HepG2 (cell line): ENCODE data around the gene HTR6. TPM values are rescaled to one million over a fixed set of nuclear protein-coding genes. Genes with fewer than 3 reads are reported as not detected.

Experiments
- ATAC-seq: fragments of 200-7000 bp; cut with Tn5 transposase; 3 replicates; pipeline ENCODE4 v1.9.1; 2020; ENCODE audit warnings: mild to moderate bottlenecking, moderate library complexity
- BruUV-seq: library from RNA; stranded (reverse); fragments of 400-500 nt; replicated peaks from 2 replicates; lab custom pipeline; 2021; lab: Mats Ljungman, UMichigan
- CTCF ChIA-PET: fragments of 300-600 bp; formaldehyde crosslinking; extraction: SDS; loops from one replicate; lab custom pipeline; 2021; ENCODE audit warnings: low total read pairs, inconsistent platforms, low intra/inter-chr PET ratio; lab: Yijun Ruan, JAX
- POLR2A ChIA-PET: fragments of 350-600 bp; sonication (Branson Sonifier 250); formaldehyde crosslinking; loops from one replicate; lab custom pipeline; 2020; ENCODE audit warnings: antibody characterized with exemption, inconsistent platforms; lab: Yijun Ruan, JAX
- DNase-seq: peaks from one replicate; pipeline ENCODE4 v3.0.0-alpha.2; 2015; ENCODE audit warnings: low spot score
- FAIRE-seq: peaks from 3 replicates; lab custom pipeline; 2011; peaks lifted over from hg19 to GRCh38; lab: Jason Lieb, UNC
- H2AFZ ChIP-seq: one replicate; pipeline ENCODE4 v1.6.1; 2011; ENCODE audit warnings: low read length, inconsistent platforms
- H3K27ac ChIP-seq: fragments of 300-600 bp; 3 replicates; pipeline ENCODE4 v1.8.0; 2011; ENCODE audit warnings: mixed run types, mild to moderate bottlenecking, mixed read lengths, low read length, inconsistent platforms; ENCODE audit not compliant: insufficient read depth; ENCODE audit errors: extremely low read length
- H3K27me3 ChIP-seq, 2 experiments: fragments of 200-600 bp in 1 of 2; 2 replicates in 1 of 2; 3 replicates in 1 of 2; pipeline versions ENCODE4 v1.6.0 to v1.8.0; 2011; ENCODE audit warnings: low read length in 2 of 2, mild to moderate bottlenecking in 2 of 2, moderate library complexity in 2 of 2, inconsistent platforms in 1 of 2; ENCODE audit not compliant: insufficient read depth in 2 of 2, control insufficient read depth in 1 of 2
- H3K36me3 ChIP-seq, 2 experiments: fragments of 200-600 bp in 1 of 2; replicated peaks in 1 of 2; 2 replicates in 1 of 2; 3 replicates in 1 of 2; pipeline versions ENCODE4 v1.5.1 to v1.8.0; 2011; ENCODE audit warnings: low read length in 2 of 2, inconsistent platforms in 1 of 2; ENCODE audit not compliant: insufficient read depth in 2 of 2, control insufficient read depth in 1 of 2
- H3K4me1 ChIP-seq: 2 replicates; pipeline ENCODE4 v1.5.1; 2012; ENCODE audit warnings: low read length, inconsistent platforms; ENCODE audit not compliant: insufficient read depth
- H3K4me2 ChIP-seq: 2 replicates; pipeline ENCODE4 v1.6.0; 2011; ENCODE audit warnings: low read depth, low read length, inconsistent platforms
- H3K4me3 ChIP-seq, 3 experiments: fragments of 200-600 bp in 1 of 3; sonication (generic), shearing (Covaris generic) in 1 of 3; replicated peaks in 1 of 3; 2 replicates each; pipeline ENCODE4 v1.5.1; 2011 to 2016; ENCODE audit warnings: low read length in 3 of 3, inconsistent platforms in 2 of 3, low read depth in 2 of 3, mild to moderate bottlenecking in 2 of 3, control low read depth in 1 of 3, mixed read lengths in 1 of 3; ENCODE audit not compliant: insufficient read depth in 1 of 3
- H3K79me2 ChIP-seq: one replicate; pipeline ENCODE4 v1.6.1; 2011; ENCODE audit warnings: low read length, inconsistent platforms; ENCODE audit not compliant: insufficient read depth
- H3K9ac ChIP-seq: 2 replicates; pipeline ENCODE4 v1.6.0; 2011; ENCODE audit warnings: mild to moderate bottlenecking, low read depth, low read length, inconsistent platforms; ENCODE audit not compliant: insufficient read depth
- H3K9me3 ChIP-seq: 2 replicates; pipeline ENCODE4 v1.5.1; 2012; ENCODE audit warnings: mild to moderate bottlenecking, low read length
- H4K20me1 ChIP-seq: 2 replicates; pipeline ENCODE4 v1.6.0; 2011; ENCODE audit warnings: inconsistent platforms, mild to moderate bottlenecking, low read length, moderate library complexity; ENCODE audit not compliant: insufficient read depth
- DPF2 ChIP-seq: sonication (generic); formaldehyde crosslinking; IDR thresholded peaks from 2 replicates; pipeline ENCODE4 v1.4.0; 2020; ENCODE audit warnings: mild to moderate bottlenecking, low read depth, missing genetic modification reagents, borderline replicate concordance
- KDM3A ChIP-seq: IDR thresholded peaks from 2 replicates; pipeline ENCODE4 v1.6.1; 2018; ENCODE audit warnings: low read depth, missing compliant biosample characterization
- MTA1 ChIP-seq: sonication (generic); formaldehyde crosslinking; IDR thresholded peaks from 2 replicates; pipeline ENCODE4 v1.4.0; 2020; ENCODE audit warnings: missing genetic modification reagents, mild to moderate bottlenecking, borderline replicate concordance
- NR2F1 ChIP-seq, 2 experiments: fragments of 450-650 bp in 1 of 2; formaldehyde crosslinking in 1 of 2; IDR thresholded peaks; 2 replicates each; pipeline versions ENCODE4 v1.5.0 to v1.6.1; 2016 to 2020; ENCODE audit warnings: mild to moderate bottlenecking in 1 of 2, missing compliant biosample characterization in 1 of 2, missing genetic modification reagents in 1 of 2, moderate library complexity in 1 of 2
- NR2F6 ChIP-seq, 2 experiments: IDR thresholded peaks; 2 replicates each; pipeline ENCODE4 v1.6.1; 2016; ENCODE audit warnings: antibody characterized with exemption in 1 of 2, mild to moderate bottlenecking in 1 of 2
- PCBP2 ChIP-seq: fragments of 200-400 bp; formaldehyde crosslinking; optimal IDR thresholded peaks from 2 replicates; pipeline ENCODE3; 2018; ENCODE audit warnings: low read length, low read depth; ENCODE audit not compliant: poor library complexity, severe bottlenecking
- RARA ChIP-seq: IDR thresholded peaks from 2 replicates; pipeline ENCODE4 v1.6.1; 2016; ENCODE audit warnings: missing genetic modification reagents, missing compliant biosample characterization
- SRSF1 ChIP-seq: fragments of 200-400 bp; formaldehyde crosslinking; optimal IDR thresholded peaks from 2 replicates; pipeline ENCODE3; 2017; ENCODE audit warnings: mild to moderate bottlenecking, low read depth, low read length, moderate library complexity
- ZMYM4 ChIP-seq: sonication (generic); formaldehyde crosslinking; IDR thresholded peaks from 2 replicates; pipeline ENCODE4 v1.8.1; 2023; ENCODE audit warnings: mild to moderate bottlenecking, missing genetic modification reagents
- ZNF121 ChIP-seq: sonication (generic); formaldehyde crosslinking; IDR thresholded peaks from 2 replicates; pipeline ENCODE4 v1.5.0; 2020; ENCODE audit warnings: mild to moderate bottlenecking, missing genetic modification reagents
- ZNF563 ChIP-seq: sonication (generic); formaldehyde crosslinking; IDR thresholded peaks from 2 replicates; pipeline ENCODE4 v1.8.0; 2022; ENCODE audit warnings: mild to moderate bottlenecking, moderate library complexity, missing genetic modification reagents
- WGBS: methylation state at CpG from one replicate; pipeline ENCODE4 v1.1.6; 2017; ENCODE audit warnings: low lambda C conversion rate; 5-methylcytosine and 5-hydroxymethylcytosine counted together
- in situ Hi-C: cut with HindIII; loops from 2 replicates; pipeline ENCODE4 v1.10.0; 2017; ENCODE audit warnings: low pct_unique_long_range_greater_than_20kb; ENCODE audit not compliant: extremely low pct_ligation_motif_present
- intact Hi-C: fragments of 100-400 bp; cut with micrococcal nuclease; formaldehyde crosslinking; loops from one replicate; pipeline ENCODE4 v1.10.0; 2022; ENCODE audit not compliant: unreplicated experiment
- polyA plus RNA-seq, 8 experiments: library from polyadenylated mRNA; depleted of rRNA in 3 of 8; stranded (reverse) in 7 of 8; unstranded in 1 of 8; fragments of >200 nt; fragmentation: Illumina TruSeq in 4 of 8; extraction: Trizol in 4 of 8; gene quantifications; 2 replicates each; pipeline versions ENCODE4 v1.2.1 to v1.2.3, GENCODE V29; 2011 to 2016; ENCODE audit warnings: low read depth in 4 of 8, missing spikeins in 1 of 8, mixed read lengths in 1 of 8; ENCODE audit not compliant: insufficient read depth in 1 of 8
- total RNA-seq, 5 experiments: library from RNA; depleted of rRNA; stranded (reverse); fragments of >200 nt; fragmentation: Illumina TruSeq; extraction: Trizol; gene quantifications; 2 replicates each; pipeline ENCODE4 v1.2.3, GENCODE V29; 2016; ENCODE audit warnings: low read depth in 1 of 5
- TF ChIP-seq, protein P1 (sequence below): sonication (generic); formaldehyde crosslinking; IDR thresholded peaks from 2 replicates; pipeline ENCODE4 v1.4.0; 2020; ENCODE audit warnings: missing genetic modification reagents; ENCODE audit errors: not compliant biosample characterization
- TF ChIP-seq, protein P2 (sequence below): sonication (generic); formaldehyde crosslinking; IDR thresholded peaks from 2 replicates; pipeline ENCODE4 v1.4.0; 2020; ENCODE audit warnings: mild to moderate bottlenecking, missing genetic modification reagents
- TF ChIP-seq, protein P3 (sequence below): sonication (generic); formaldehyde crosslinking; IDR thresholded peaks from 2 replicates; pipeline ENCODE4 v1.4.0; 2020; ENCODE audit warnings: missing genetic modification reagents
- TF ChIP-seq, protein P4 (sequence below): IDR thresholded peaks from 2 replicates; pipeline ENCODE4 v1.6.1; 2016; ENCODE audit warnings: missing biosample characterization, missing genetic modification reagents, low read depth

Gene HTR6
- total and polyA plus RNA-seq, 2 of the 13 experiments (the other 11 are each of a cell fraction or from before 2014, with no cell fraction given) = 0.04 TPM; not detected in 1

DNA sequence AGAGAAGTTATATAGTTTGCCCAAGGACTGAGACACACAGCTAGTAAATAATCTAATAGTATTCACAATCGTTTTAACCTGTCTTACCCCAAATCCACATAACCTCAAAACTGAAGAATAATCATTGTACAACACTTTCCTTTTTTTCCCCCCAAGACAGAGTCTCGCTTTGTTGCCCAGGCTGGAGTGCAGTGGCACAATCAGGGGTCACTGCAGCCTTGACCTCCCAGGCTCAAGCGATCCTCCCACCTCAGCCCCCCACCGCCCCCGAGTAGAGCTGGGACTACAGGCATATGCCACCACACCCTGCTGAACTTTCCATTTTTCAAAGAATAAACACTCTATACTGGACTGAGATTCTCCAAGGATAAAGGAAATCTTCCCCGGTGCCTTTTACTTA is 49.2 kb upstream of the HTR6 start:
- no peak for DNase-seq
- intact Hi-C loops = no loop called here
- FAIRE-seq = no peak
- H4K20me1 ChIP-seq = no peaks in the 10 kb centered on the region
- H3K4me1 ChIP-seq = peaks cover 63% of the 10 kb centered on the region
- H2AFZ ChIP-seq = no peak overlapping the region
- CTCF ChIA-PET = no interaction called here
- peak overlapping the region; percentile 38 for H3K4me2 ChIP-seq
- H3K27ac ChIP-seq = no peak overlapping the region
- H3K4me3 ChIP-seq = no peak overlapping the region
- ATAC-seq = no peak
- H3K36me3 ChIP-seq = peaks cover 0 to 1% of the 10 kb centered on the region in 2 experiments; a peak in 1 of 5 replicates
- H3K9me3 ChIP-seq = no peaks in the 10 kb centered on the region
- in situ Hi-C loops = no loop called here
- POLR2A ChIA-PET = no interaction called here
- 52% methylated on average over 6 of the region's 6 CpGs for WGBS
- H3K9ac ChIP-seq = no peak overlapping the region
- no TSS peak for BruUV-seq
- H3K79me2 ChIP-seq = peaks cover 7% of the 10 kb centered on the region
- no peaks in the 10 kb centered on the region for H3K27me3 ChIP-seq
- peak; percentile 44; the same call in 1 of the 2 replicates for TF ChIP-seq ZNF121 (CRISPR knock-in tag)
- TF ChIP-seq, protein P1, sequence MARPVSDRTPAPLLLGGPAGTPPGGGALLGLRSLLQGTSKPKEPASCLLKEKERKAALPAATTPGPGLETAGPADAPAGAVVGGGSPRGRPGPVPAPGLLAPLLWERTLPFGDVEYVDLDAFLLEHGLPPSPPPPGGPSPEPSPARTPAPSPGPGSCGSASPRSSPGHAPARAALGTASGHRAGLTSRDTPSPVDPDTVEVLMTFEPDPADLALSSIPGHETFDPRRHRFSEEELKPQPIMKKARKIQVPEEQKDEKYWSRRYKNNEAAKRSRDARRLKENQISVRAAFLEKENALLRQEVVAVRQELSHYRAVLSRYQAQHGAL (CRISPR knock-in tag) = no peak
- TF ChIP-seq NR2F1 (CRISPR knock-in tag; IDR thresholded peaks at IDR 0.05) = peak in 1 of 2 experiments; percentile 50; a peak in 1 of 4 replicates
- TF ChIP-seq ZNF563 (CRISPR knock-in tag) = no peak
- TF ChIP-seq MTA1 = 0 out of 2 replicates have a peak, but pooled peaks have one; percentile 29
- TF ChIP-seq ZMYM4 (CRISPR knock-in tag) = 0 out of 2 replicates have a peak, but pooled peaks have one; percentile 25
- TF ChIP-seq SRSF1 = no peak
- TF ChIP-seq RARA (CRISPR knock-in tag) = peak; percentile 26; the same call in 1 of the 2 replicates
- no peak for TF ChIP-seq PCBP2
- TF ChIP-seq, protein P2, sequence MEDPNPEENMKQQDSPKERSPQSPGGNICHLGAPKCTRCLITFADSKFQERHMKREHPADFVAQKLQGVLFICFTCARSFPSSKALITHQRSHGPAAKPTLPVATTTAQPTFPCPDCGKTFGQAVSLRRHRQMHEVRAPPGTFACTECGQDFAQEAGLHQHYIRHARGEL = no peak
- 0 out of 2 replicates have a peak, but pooled peaks have one; percentile 27 for TF ChIP-seq DPF2 (CRISPR knock-in tag)
- TF ChIP-seq, protein P3, sequence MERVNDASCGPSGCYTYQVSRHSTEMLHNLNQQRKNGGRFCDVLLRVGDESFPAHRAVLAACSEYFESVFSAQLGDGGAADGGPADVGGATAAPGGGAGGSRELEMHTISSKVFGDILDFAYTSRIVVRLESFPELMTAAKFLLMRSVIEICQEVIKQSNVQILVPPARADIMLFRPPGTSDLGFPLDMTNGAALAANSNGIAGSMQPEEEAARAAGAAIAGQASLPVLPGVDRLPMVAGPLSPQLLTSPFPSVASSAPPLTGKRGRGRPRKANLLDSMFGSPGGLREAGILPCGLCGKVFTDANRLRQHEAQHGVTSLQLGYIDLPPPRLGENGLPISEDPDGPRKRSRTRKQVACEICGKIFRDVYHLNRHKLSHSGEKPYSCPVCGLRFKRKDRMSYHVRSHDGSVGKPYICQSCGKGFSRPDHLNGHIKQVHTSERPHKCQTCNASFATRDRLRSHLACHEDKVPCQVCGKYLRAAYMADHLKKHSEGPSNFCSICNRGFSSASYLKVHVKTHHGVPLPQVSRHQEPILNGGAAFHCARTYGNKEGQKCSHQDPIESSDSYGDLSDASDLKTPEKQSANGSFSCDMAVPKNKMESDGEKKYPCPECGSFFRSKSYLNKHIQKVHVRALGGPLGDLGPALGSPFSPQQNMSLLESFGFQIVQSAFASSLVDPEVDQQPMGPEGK = peak; percentile 76; the same call in 1 of the 2 replicates
- TF ChIP-seq KDM3A (CRISPR knock-in tag) = no peak
- TF ChIP-seq NR2F6 (IDR thresholded peaks at IDR 0.05) = peak; percentile 70
- TF ChIP-seq NR2F6 (CRISPR knock-in tag; IDR thresholded peaks at IDR 0.05) = peak; percentile 64; the same call in 1 of the 2 replicates
- TF ChIP-seq, protein P4, sequence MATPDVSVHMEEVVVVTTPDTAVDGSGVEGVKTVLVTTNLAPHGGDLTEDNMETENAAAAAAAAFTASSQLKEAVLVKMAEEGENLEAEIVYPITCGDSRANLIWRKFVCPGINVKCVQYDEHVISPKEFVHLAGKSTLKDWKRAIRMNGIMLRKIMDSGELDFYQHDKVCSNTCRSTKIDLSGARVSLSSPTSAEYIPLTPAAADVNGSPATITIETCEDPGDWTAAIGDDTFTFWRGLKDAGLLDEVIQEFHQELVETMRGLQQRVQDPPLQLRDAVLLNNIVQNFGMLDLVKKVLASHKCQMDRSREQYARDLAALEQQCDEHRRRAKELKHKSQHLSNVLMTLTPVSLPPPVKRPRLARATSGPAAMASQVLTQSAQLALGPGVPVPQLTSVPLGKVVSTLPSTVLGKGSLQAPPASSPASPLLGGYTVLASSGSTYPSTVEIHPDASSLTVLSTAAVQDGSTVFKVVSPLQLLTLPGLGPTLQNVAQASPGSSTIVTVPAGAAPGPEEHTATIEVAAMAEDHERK (CRISPR knock-in tag) = no peak
